Hematopoietic multipotent progenitor cell treated with erythropoietin and hydrocortisone succinate and interleukin-3 and kit ligand, for 6 days (in vitro differentiated cells): ENCODE measurements around the gene RAD51B.

Experiments
- DNase-seq: peaks from one replicate; pipeline ENCODE4 v3.0.0-alpha.2; 2015

The RAD51B gene

DNA sequence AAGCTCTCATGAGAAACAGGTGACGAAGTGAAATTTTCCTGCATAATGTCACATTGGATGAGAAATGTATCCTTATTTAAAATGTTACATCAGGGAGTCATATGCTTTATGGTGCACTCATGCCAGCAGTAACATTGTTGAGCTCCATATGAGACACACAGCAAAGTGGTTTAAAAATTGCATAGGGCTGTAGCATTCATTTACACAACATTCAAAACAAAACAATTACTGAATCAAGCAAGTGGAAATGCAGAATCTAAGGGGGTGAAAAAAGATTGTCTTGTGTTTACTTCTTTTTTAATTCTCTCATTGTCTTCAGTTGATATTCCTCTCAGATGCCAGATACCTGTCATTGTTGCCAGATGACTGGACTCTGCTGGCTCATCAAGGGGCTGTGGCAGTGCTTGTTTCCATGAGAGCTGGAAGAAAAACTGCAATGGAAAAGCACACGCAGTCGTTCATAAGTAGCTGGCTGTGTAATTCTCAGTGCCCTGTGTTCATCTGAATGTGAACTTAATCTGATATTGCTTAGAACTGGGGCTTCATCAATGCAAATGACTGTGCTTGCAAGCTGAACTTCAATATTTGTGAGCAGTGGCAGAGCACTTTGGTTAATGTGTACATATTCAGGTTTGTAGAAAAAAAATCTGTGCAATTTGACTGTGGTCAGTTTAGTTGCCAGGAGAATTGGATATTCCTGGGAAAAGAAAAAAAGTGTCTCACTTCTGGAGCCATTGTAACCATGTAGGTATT, 305.6 kb downstream of the RAD51B start:
- DNase-seq = no peak

DNA sequence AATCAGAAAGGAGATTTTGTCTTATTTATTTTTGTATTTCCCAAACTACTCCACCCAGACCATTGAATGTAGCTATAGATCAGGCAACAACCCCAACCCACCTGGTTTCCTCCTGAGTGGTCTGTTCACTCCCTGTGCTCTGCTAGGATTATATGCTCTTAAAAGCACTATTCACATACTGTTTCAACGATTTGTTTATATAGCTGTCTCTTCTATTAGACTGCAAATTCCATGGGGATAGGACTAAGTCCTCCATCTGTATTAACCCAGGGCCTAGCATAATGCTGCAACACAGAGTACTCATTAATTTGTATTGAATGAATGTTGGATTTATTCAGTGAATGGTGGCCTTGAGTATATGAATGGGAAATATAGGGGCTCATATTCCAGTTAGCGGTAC, 307.6 kb downstream of the RAD51B start:
- DNase-seq = no peak

GRCh38 chr14:68131907-68132306, 312.3 kb downstream of the RAD51B start:
- no peak for DNase-seq

DNA sequence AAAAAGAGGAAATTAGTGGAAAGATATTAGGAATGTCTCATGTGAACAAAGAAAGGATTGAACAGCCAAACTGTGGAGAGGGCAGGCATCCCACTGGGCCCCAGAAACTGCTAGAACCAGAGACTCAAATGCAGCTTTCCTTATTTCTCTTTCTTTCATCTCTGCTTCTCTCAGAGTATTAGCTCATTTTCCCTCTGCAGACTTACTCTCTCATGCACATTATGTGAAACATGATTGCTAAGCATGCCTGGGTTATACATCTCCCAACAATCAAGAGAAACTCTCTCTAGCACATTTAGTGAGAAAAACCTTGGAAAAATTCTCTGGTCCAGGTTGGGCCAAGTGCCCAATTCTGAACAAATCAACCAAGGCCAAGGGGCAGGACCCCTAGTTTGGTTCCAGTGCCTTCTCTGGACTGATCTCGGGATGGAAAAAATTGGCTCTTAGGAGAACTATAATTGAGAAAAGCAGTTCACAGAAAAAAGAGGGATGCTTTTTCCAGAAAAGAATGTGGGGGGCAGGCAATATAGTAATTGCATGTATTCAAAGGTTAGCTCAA, 313.1 kb downstream of the RAD51B start:
- DNase-seq = no peak

DNA sequence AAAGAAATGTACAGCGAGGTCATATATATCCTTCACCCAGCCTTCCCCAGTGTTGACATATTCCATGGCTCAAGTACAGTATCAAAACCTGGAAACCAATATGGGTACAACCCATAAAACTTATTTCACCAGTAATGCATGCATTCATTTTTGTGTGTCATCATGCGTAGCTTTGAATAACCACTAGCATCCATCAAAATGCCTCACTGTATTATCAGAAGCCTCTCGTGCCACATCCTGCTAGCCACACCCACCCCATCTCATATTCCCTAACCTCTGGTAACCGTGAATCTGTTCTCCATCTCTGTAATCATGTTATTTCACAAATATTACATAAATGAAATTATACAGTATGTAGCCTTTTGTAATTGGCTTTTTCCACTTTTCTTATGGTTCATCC, 314.3 kb downstream of the RAD51B start:
- no peak for DNase-seq

GRCh38 chr14:68135028-68135427, 315.4 kb downstream of the RAD51B start:
- DNase-seq = no peak

DNA sequence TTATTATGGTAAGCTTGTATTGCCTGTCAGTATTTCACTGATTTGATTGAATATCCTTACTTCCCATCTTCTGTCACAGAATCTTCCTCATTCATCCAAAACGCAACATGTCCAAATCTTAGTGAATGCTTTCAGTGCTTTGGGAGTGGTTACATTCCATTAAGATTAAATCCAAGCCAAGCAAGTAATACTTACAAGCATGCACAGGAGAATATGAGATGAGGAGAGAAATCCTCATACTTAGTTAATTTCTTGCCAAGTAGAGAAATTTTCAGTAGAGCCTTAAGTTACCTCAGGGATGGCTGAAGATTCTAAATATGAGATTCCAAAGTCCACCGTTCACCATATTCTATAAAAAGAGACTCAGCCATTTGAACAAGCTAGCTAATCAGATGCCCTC, 316.0 kb downstream of the RAD51B start:
- DNase-seq = no peak

DNA sequence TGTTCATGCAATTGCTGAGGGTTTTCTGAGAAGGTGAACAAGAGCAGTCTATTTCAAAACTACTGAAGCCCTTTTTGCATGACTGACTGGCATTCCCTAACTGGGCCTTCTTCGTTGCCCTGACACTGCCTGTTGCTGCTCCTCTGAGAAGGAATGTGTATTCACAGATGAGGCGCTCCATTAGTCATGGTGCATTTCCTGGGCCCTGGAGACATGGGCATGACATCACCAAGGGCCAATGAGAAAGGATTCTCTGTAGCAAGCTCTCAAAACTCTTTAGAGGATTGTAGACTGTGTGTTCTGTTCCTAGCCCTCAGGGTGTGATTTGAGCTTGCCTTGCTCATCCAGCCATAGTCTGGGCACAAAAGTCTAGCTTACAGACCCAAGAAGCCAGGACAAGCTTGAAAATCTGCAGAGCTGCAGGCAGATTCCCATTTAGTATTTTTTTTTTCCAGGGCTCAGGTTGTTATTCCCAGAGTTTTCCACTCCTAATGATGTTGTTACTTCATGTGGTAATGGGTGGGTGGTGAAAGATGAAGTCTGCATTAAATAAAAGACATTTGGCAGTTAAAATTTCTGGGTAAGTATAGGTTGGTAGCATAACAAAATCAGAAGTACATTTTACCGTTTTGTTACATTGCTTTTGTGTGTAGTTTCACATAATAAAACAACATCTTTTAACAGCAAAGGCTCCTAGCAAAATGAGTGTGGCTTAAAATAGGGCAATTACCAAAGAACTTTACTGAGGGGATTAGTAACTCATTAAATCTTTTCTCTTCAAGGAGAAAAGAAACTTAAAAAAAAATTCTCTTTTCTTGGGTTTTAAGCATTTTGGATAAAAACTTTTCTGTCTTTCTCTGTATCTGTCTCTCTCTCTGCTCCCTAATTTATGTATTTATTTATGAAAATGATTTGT, 318.4 kb downstream of the RAD51B start:
- no peak for DNase-seq

DNA sequence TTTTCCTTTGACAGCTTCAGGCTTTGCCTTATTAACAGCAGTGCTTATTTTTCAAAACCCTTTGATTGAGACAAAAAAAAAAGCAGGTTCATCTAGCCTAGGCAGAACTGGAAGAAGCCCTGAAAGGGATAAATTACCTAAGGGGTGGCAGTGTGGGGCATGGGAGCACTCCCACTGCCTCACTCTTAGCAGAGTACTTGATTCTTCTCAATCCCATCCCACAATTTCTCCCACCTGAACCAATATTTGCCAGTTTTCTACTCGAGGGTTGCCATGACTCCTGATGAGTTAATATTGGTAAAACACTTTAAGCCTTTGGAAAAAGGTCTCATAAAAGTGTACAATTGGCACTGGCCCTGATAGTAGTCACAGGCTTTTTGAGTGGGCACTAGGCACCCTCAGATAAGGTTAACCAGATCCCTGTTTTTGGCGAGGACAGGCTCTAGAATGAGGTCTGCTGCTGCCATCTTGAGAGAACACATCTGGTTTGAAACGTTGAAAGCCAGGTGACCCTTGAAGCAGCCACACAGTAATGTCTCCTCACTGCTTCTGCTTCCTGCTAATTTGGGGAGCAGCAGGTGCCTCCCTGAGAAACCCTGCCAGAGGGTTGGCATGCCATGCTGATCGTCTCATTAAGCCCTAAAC, 320.0 kb downstream of the RAD51B start:
- no peak for DNase-seq

GRCh38 chr14:68140076-68140741, 320.6 kb downstream of the RAD51B start:
- no peak for DNase-seq

GRCh38 chr14:68140806-68141205, 321.2 kb downstream of the RAD51B start:
- no peak for DNase-seq

DNA sequence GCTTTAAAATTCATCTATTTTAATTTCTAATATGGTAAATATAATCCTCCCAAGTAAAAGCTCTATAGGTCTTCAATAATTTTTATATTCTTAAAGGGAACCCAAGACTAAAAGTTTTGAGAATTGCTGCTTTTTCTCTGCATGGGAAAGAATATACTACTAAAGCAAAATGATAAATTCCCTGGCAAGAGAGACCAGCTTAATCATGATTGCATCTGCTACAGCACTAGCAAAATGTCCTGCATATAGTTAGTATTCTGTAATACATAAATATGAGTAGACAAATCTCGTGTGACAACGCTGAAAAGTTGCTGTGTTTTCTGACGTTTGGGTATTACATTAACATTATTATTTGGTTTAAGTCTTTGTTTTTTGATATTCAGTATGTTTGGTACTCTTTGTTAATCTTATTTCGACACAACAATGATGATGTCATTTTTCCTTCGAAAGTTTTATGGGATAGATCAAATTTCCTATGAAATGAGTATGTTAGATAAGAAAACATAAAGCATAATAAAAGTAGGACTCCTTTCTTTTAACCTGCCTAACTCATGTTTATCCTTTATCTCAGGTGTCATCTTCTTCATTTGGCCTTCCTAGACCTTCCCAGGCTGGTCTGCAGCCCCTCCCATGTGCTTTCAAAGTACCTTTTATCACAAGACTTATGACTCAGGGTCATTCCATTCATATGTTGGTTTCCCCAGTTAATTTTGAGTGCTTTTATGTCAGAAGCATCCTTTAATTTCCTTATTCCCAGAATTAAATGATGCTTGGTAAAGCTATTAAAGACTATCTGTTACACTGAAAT, 321.9 kb downstream of the RAD51B start:
- DNase-seq = no peak

- DNase-seq = peak; percentile 68
These were observed 323.8 kb downstream of the RAD51B start for GRCh38 chr14:68143341-68143841.

DNA sequence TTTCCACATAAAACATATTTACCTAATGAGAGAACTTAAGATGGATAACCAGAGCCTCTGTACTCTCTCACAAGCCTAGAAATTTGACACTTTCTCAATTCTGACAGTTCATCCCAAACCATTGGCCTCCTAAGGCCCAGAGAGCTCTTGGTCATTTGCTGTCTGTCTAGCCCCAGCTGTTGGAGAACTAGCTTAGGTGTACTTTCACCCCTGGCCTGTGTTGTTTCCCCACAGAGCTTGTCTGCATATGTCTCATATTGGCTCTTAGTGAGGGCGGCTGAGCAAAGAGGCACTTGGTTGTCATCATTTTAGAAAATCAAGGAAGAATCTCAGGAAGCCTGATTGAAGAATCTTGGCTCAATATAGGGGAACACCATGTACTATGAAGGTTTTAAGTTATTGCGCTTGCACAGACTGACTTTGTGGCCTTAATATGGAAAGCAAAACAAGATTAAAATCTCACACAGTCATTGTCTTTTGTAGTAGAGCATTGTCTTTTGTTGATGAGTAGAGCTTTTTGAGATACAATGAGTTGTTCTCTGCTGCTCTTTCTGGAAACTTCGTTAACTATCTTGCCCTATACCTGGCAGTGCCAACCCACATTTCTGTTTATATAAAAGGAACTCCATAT, 324.6 kb downstream of the RAD51B start:
- DNase-seq = peak; percentile 41

DNA sequence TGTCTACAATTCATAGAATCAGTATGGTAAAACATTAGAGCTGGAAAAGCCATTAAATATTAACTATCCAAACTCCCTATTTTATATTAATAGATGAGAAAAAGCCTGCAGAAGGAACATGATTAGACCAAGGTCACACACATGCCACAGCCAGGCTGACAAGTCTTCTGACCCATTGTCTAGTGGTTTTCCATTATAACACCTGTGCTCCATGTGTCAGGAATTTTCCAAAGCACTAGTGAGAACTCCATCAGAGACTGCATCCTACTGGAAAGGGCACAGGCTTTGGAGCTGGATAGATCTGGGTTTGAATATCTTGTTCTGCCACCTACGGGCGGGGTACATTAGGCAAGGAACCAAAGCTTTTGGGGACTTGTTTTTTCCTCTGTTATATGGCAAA, 325.5 kb downstream of the RAD51B start:
- no peak for DNase-seq

DNA sequence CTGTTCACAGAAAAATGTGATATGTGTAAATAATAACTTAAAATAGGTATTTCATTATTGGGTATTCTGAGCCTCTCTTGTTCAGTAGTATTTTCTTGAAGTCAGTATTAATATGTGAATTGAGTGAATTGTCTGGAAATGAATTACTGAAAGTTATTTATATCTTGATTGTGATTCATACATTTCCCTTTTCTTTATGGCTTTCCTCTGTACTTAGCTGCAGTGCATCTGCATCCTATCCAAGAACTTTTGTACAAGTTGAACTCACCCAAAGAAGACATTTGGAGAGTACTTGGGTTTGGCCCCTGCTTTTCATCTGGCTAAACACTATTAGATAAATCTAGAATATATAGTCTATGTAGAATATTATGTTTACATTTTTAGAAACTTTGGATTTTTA, 326.0 kb downstream of the RAD51B start:
- no peak for DNase-seq

DNA sequence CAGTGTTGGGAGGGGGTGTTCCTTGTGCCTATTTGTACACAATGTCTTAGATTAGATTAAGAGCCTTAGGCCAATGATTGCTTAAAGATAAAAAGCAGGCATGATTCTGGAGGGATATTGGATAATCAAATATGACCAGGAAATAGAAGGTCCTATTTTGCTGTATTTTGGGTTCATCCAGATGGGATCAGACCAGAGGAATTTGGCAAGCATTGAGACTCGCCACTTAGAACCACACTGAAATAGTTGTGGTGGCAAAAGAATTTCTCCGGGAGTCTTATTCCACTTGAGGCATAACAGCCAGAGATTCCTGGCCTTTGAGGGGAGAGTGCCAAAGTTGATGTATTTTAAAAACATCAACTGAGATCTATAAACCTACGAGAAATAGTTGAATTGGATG, 327.2 kb downstream of the RAD51B start:
- no peak for DNase-seq

- DNase-seq = no peak
These were observed 327.7 kb downstream of the RAD51B start for GRCh38 chr14:68147303-68147702.

DNA sequence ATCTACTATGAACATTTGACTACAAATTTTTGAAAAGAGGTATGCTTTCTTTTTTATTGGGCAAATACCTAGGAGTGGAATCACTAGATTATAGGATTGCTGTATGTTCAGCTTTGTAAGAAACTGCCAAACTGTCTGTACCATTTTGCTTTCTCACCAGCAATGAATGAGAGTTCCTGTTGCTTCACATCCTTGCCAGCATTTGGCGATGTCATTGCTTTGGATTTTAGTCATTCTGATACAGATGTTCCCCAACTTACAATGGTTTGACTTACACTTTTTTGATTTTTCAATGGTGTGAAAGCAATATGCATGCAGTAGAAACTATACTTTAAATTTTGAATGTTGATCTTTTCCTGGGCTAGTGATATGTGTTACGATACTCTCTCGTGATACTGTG, 328.7 kb downstream of the RAD51B start:
- no peak for DNase-seq

GRCh38 chr14:68148763-68149162, 329.2 kb downstream of the RAD51B start:
- DNase-seq = no peak

DNA sequence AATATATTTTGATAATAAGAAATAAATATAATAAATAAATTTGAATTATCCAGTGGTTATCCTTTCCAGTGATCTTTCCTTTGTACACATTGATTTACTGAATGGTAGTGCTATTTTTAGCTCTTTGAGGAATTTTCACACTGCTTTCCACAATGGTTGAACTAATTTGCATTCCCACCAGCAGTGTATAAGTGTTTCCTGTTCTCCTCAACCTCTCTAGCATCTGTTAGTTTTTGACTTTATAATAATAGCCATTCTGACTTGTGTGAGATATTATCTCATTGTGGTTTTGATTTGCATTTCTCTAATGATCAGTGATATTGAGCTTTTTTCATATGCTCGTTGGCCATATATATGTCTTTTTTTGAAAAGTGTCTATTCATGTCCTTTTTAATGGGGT, 333.7 kb downstream of the RAD51B start:
- DNase-seq = no peak
